ENCODE data around the gene CTNNA2.

The CTNNA2 gene

GRCh38 chr2:80281049-80281448 is 768.2 kb downstream of the CTNNA2 start:
- TF ChIP-seq, protein P1, sequence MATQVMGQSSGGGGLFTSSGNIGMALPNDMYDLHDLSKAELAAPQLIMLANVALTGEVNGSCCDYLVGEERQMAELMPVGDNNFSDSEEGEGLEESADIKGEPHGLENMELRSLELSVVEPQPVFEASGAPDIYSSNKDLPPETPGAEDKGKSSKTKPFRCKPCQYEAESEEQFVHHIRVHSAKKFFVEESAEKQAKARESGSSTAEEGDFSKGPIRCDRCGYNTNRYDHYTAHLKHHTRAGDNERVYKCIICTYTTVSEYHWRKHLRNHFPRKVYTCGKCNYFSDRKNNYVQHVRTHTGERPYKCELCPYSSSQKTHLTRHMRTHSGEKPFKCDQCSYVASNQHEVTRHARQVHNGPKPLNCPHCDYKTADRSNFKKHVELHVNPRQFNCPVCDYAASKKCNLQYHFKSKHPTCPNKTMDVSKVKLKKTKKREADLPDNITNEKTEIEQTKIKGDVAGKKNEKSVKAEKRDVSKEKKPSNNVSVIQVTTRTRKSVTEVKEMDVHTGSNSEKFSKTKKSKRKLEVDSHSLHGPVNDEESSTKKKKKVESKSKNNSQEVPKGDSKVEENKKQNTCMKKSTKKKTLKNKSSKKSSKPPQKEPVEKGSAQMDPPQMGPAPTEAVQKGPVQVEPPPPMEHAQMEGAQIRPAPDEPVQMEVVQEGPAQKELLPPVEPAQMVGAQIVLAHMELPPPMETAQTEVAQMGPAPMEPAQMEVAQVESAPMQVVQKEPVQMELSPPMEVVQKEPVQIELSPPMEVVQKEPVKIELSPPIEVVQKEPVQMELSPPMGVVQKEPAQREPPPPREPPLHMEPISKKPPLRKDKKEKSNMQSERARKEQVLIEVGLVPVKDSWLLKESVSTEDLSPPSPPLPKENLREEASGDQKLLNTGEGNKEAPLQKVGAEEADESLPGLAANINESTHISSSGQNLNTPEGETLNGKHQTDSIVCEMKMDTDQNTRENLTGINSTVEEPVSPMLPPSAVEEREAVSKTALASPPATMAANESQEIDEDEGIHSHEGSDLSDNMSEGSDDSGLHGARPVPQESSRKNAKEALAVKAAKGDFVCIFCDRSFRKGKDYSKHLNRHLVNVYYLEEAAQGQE (IDR thresholded peaks at IDR 0.05; ENCODE audit: insufficient read depth in 1 of 2, low read depth in 2 of 2, low read length in 2 of 2), result no peak
- TF ChIP-seq TAF1 (IDR thresholded peaks at IDR 0.05; ENCODE audit: borderline replicate concordance, insufficient read depth, low read length) (no peak), FOXP2 (optimal IDR thresholded peaks at IDR 0.05; ENCODE audit: borderline replicate concordance, extremely low read depth, extremely low read length, insufficient read depth) (no peak), POLR2AphosphoS5 (IDR thresholded peaks at IDR 0.05; ENCODE audit: low read depth, low read length) (no peak), SIN3A (IDR thresholded peaks at IDR 0.05; ENCODE audit: borderline replicate concordance, insufficient read depth, low read length) (no peak)

GRCh38 chr2:80288576-80288975 is 775.7 kb downstream of the CTNNA2 start:
- TF ChIP-seq TAF1 (IDR thresholded peaks at IDR 0.05; ENCODE audit: borderline replicate concordance, insufficient read depth, low read length) (no peak), FOXP2 (optimal IDR thresholded peaks at IDR 0.05; ENCODE audit: borderline replicate concordance, extremely low read depth, extremely low read length, insufficient read depth) (no peak), SIN3A (IDR thresholded peaks at IDR 0.05; ENCODE audit: borderline replicate concordance, insufficient read depth, low read length) (no peak), POLR2AphosphoS5 (IDR thresholded peaks at IDR 0.05; ENCODE audit: low read depth, low read length) (no peak)
- TF ChIP-seq, protein P1 (IDR thresholded peaks at IDR 0.05; ENCODE audit: insufficient read depth in 1 of 2, low read depth in 2 of 2, low read length in 2 of 2), result no peak

DNA sequence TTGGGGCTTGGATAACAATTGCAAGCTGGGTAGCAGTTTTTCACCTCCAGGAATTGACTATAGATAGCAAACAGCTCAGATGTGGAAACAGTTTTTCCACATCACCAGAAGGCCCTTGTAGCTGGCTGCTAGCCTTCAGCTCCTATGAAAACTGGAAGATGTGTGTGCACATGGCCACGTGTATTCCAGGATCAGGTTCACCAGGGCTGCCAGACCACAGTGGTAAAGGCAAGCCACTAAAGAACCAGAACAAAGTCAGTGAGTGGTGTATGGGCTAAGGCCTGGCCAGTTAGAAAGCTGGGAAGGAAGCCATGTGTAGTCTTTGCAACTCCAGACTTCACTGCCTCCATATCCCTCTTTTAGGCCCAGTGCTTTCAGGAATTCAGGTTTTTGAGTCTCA is 778.8 kb downstream of the CTNNA2 start:
- TF ChIP-seq TAF1 (IDR thresholded peaks at IDR 0.05; ENCODE audit: borderline replicate concordance, insufficient read depth, low read length) (no peak), POLR2AphosphoS5 (IDR thresholded peaks at IDR 0.05; ENCODE audit: low read depth, low read length) (no peak), FOXP2 (optimal IDR thresholded peaks at IDR 0.05; ENCODE audit: borderline replicate concordance, extremely low read depth, extremely low read length, insufficient read depth) (no peak), SIN3A (IDR thresholded peaks at IDR 0.05; ENCODE audit: borderline replicate concordance, insufficient read depth, low read length) (no peak)
- TF ChIP-seq, protein P1 (IDR thresholded peaks at IDR 0.05; ENCODE audit: insufficient read depth in 1 of 2, low read depth in 2 of 2, low read length in 2 of 2), result no peak

DNA sequence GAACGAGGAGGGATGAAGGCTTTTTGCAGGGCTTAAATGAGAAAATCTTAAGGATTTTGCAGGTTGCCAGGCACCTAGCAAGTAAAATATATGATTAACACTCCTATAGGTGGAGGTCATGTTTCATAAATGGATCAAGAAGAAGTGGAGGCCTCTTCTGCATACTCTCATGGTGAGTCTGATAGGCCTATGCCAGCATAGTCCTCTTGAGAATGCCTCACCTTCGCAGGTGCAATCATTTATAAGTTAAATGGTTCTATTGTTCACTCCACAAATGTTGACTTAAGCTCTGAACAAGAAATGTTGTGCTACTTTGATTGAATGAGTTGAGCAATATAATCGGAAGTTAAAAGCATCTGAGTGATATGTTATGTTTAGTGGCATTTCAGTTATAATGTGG is 779.6 kb downstream of the CTNNA2 start:
- TF ChIP-seq TAF1 (IDR thresholded peaks at IDR 0.05; ENCODE audit: borderline replicate concordance, insufficient read depth, low read length), result no peak
- TF ChIP-seq POLR2AphosphoS5 (IDR thresholded peaks at IDR 0.05; ENCODE audit: low read depth, low read length), result no peak
- TF ChIP-seq SIN3A (IDR thresholded peaks at IDR 0.05; ENCODE audit: borderline replicate concordance, insufficient read depth, low read length), result no peak
- no peak for TF ChIP-seq FOXP2 (optimal IDR thresholded peaks at IDR 0.05; ENCODE audit: borderline replicate concordance, extremely low read depth, extremely low read length, insufficient read depth)
- TF ChIP-seq, protein P1 (IDR thresholded peaks at IDR 0.05; ENCODE audit: insufficient read depth in 1 of 2, low read depth in 2 of 2, low read length in 2 of 2), result no peak

DNA sequence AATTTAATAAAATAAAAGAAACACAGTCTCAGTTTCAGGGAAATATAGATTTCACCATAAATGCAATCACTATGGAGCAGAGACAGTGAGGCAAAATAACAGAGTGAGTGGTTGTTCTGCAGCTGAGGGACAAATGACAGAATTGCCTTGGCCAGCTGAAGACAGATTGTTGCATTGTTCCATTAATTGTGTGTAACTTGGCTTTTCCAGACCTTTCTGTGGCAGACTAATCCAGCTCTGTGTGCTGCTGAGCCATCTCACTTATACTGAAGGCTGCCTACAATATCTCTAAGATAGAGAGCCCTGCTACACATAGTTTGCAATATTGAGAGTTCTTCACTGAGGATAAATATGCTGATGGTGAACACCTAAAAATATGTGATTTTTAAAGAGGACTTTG is 780.2 kb downstream of the CTNNA2 start:
- TF ChIP-seq SIN3A (IDR thresholded peaks at IDR 0.05; ENCODE audit: borderline replicate concordance, insufficient read depth, low read length), result no peak
